ENCODE data around the gene NKAIN1. TPM values are rescaled to one million over a fixed set of nuclear protein-coding genes. Genes with fewer than 3 reads are reported as not detected.

The NKAIN1 gene
- total and polyA plus RNA-seq, 2 experiments from 2014 or later: 14.7 to 56.7 TPM

- TF ChIP-seq ZNF462 (CRISPR knock-in tag; IDR thresholded peaks at IDR 0.05): no peak
- TF ChIP-seq CREB1 (CRISPR knock-in tag; IDR thresholded peaks at IDR 0.05; ENCODE audit: low read depth): no peak
- no peak for TF ChIP-seq NANOG (IDR thresholded peaks at IDR 0.05; ENCODE audit: borderline replicate concordance)
- TF ChIP-seq JUNB (IDR thresholded peaks at IDR 0.05; ENCODE audit: unreplicated experiment): no peak
These were observed 22.2 kb upstream of the NKAIN1 start (continued) for GRCh38 chr1:31261916-31262315.

- ATAC-seq (no peak), DNase-seq (ENCODE audit: low spot score) (no peak)
- no peaks in the 10 kb centered on the region for H3K79me2 ChIP-seq (replicated peaks; ENCODE audit: insufficient read depth)
- peaks cover 55% of the 10 kb centered on the region for H3K36me3 ChIP-seq (ENCODE audit: insufficient read depth)
- H3K9me3 Mint-ChIP-seq: no peaks in the 10 kb centered on the region
- H3K9me2 ChIP-seq (ENCODE audit: insufficient read depth): no peaks in the 10 kb centered on the region
- H3K4me1 ChIP-seq (ENCODE audit: insufficient read depth): no peaks in the 10 kb centered on the region
- H3K4me1 Mint-ChIP-seq: no peaks in the 10 kb centered on the region; the same call in 2 of the 3 replicates
- peaks cover 64% of the 10 kb centered on the region for H3K36me3 Mint-ChIP-seq (ENCODE audit: low read depth)
- no peak overlapping the region for H3K4me2 ChIP-seq
- H3F3A ChIP-seq (replicated peaks; ENCODE audit: low read depth): peaks cover 11% of the 10 kb centered on the region
- no peak overlapping the region for H3K27ac Mint-ChIP-seq
- no peak overlapping the region for H2AFZ ChIP-seq
- H3K4me3 ChIP-seq: no peak overlapping the region
- no peaks in the 10 kb centered on the region for H3K27me3 Mint-ChIP-seq (ENCODE audit: insufficient read depth, low read depth, poor library complexity)
- H3K27me3 ChIP-seq (ENCODE audit: insufficient read depth): no peaks in the 10 kb centered on the region
- no peak overlapping the region for H3K4me3 Mint-ChIP-seq
- H4K20me1 ChIP-seq (replicated peaks; ENCODE audit: insufficient read depth): peaks cover 3% of the 10 kb centered on the region; the same call in 1 of the 2 replicates
- no peak overlapping the region for H3K27ac ChIP-seq (ENCODE audit: low read depth)
- TF ChIP-seq JUNB (IDR thresholded peaks at IDR 0.05; ENCODE audit: unreplicated experiment) (no peak), EZH2phosphoT487 (IDR thresholded peaks at IDR 0.05; ENCODE audit: unreplicated experiment) (no peak), CTCF (conservative IDR thresholded peaks at IDR 0.05; ENCODE audit: low read depth in 2 of 2) (no peak), EZH2 (IDR thresholded peaks at IDR 0.05; ENCODE audit: low read depth, unreplicated experiment) (no peak), ETS1 (IDR thresholded peaks at IDR 0.05) (no peak), POLR2AphosphoS5 (IDR thresholded peaks at IDR 0.05; ENCODE audit: low read depth) (no peak), ZNF114 (CRISPR knock-in tag; IDR thresholded peaks at IDR 0.05) (no peak), NANOG (IDR thresholded peaks at IDR 0.05; ENCODE audit: borderline replicate concordance) (no peak), STAT1 (IDR thresholded peaks at IDR 0.05; ENCODE audit: unreplicated experiment) (no peak), CREB1 (CRISPR knock-in tag; IDR thresholded peaks at IDR 0.05; ENCODE audit: low read depth) (no peak), ZNF331 (CRISPR knock-in tag; IDR thresholded peaks at IDR 0.05; ENCODE audit: low read depth) (no peak), REST (IDR thresholded peaks at IDR 0.05; ENCODE audit: unreplicated experiment) (no peak)
These were observed 20.1 kb upstream of the NKAIN1 start for GRCh38 chr1:31259746-31260145.

Data from GM23338 (cell line).